Keratinocyte (primary cell): ENCODE data around the gene NOP9. TPM values are rescaled to one million over a fixed set of nuclear protein-coding genes. Genes with fewer than 3 reads are reported as not detected.
A peak's percentile ranks its signal among the peaks of the same experiment; 100 is the strongest.

Source experiments
- DNase-seq: peaks from one replicate; pipeline ENCODE4 v3.0.0-alpha.2; 2011; ENCODE audit warnings: low read depth, missing footprints, low spot score
- FAIRE-seq: peaks from 2 replicates; lab custom pipeline; 2011; peaks lifted over from hg19 to GRCh38; lab: Jason Lieb, UNC
- H2AFZ ChIP-seq: 2 replicates; pipeline ENCODE4 v1.6.0; 2012; ENCODE audit warnings: low read length, control low read depth, inconsistent platforms; ENCODE audit not compliant: control insufficient read depth
- H3K27ac ChIP-seq: 2 replicates; pipeline ENCODE4 v1.5.1; 2011; ENCODE audit warnings: low read length; ENCODE audit not compliant: control insufficient read depth, insufficient read depth
- H3K27me3 ChIP-seq: 3 replicates; pipeline ENCODE4 v1.6.0; 2011; ENCODE audit warnings: low read length; ENCODE audit not compliant: control insufficient read depth, insufficient read depth; ENCODE audit errors: extremely low read depth
- H3K36me3 ChIP-seq, 2 experiments: 2 replicates in 1 of 2; 3 replicates in 1 of 2; pipeline ENCODE4 v1.5.1; 2011; ENCODE audit warnings: low read length in 2 of 2, mild to moderate bottlenecking in 1 of 2; ENCODE audit not compliant: control insufficient read depth in 2 of 2, insufficient read depth in 2 of 2; ENCODE audit errors: extremely low read depth in 1 of 2
- H3K4me1 ChIP-seq: 3 replicates; pipeline ENCODE4 v1.5.1; 2011; ENCODE audit warnings: low read length; ENCODE audit not compliant: control insufficient read depth, insufficient read depth; ENCODE audit errors: extremely low read depth
- H3K4me2 ChIP-seq: 3 replicates; pipeline ENCODE4 v1.6.0; 2011; ENCODE audit warnings: low read depth, low read length; ENCODE audit not compliant: control insufficient read depth, insufficient read depth; ENCODE audit errors: extremely low read depth
- H3K4me3 ChIP-seq, 3 experiments: fragments of 200-600 bp in 1 of 3; sonication (generic) in 1 of 3; 2 replicates in 2 of 3; 3 replicates in 1 of 3; pipeline ENCODE4 v1.5.1; 2011 to 2016; ENCODE audit warnings: low read length in 3 of 3, mild to moderate bottlenecking in 3 of 3, control low read depth in 2 of 3, inconsistent platforms in 1 of 3, low read depth in 1 of 3, mixed read lengths in 1 of 3, mixed run types in 1 of 3, moderate library complexity in 1 of 3; ENCODE audit not compliant: control insufficient read depth in 2 of 3, insufficient read depth in 2 of 3; ENCODE audit errors: extremely low read depth in 1 of 3
- H3K79me2 ChIP-seq: 2 replicates; pipeline ENCODE4 v1.6.0; 2012; ENCODE audit warnings: low read length; ENCODE audit not compliant: control insufficient read depth, insufficient read depth
- H3K9ac ChIP-seq: 3 replicates; pipeline ENCODE4 v1.6.0; 2011; ENCODE audit warnings: low read length; ENCODE audit not compliant: control insufficient read depth, insufficient read depth; ENCODE audit errors: extremely low read depth
- H3K9me1 ChIP-seq: 3 replicates; pipeline ENCODE4 v1.6.0; 2011; ENCODE audit warnings: low read length; ENCODE audit not compliant: control insufficient read depth, insufficient read depth; ENCODE audit errors: extremely low read depth
- H3K9me3 ChIP-seq: 2 replicates; pipeline ENCODE4 v1.5.1; 2012; ENCODE audit warnings: low read depth, low read length; ENCODE audit not compliant: control insufficient read depth
- H4K20me1 ChIP-seq: 3 replicates; pipeline ENCODE4 v1.6.0; 2011; ENCODE audit warnings: low read length; ENCODE audit not compliant: control insufficient read depth, insufficient read depth; ENCODE audit errors: extremely low read depth
- CTCF ChIP-seq, 3 experiments: IDR thresholded peaks in 1 of 3; conservative IDR thresholded peaks in 1 of 3; optimal IDR thresholded peaks in 1 of 3; 2 replicates in 2 of 3; 3 replicates in 1 of 3; pipeline versions ENCODE3 to v1.5.1; 2011; ENCODE audit warnings: low read length in 3 of 3, mild to moderate bottlenecking in 3 of 3, moderate library complexity in 2 of 3, control low read depth in 1 of 3, inconsistent platforms in 1 of 3; ENCODE audit not compliant: insufficient read depth in 2 of 3; ENCODE audit errors: extremely low read depth in 1 of 3
- EZH2 ChIP-seq: IDR thresholded peaks from one replicate; pipeline ENCODE4 v1.6.1; 2012; ENCODE audit warnings: inconsistent platforms, mild to moderate bottlenecking, low read length, moderate library complexity
- dilution Hi-C: fragments of 300-500 bp; cut with MboI; formaldehyde crosslinking; loops from one replicate; pipeline ENCODE4 v1.7.0; 2020; ENCODE audit warnings: low sequenced_read_pairs; ENCODE audit not compliant: extremely low pct_ligation_motif_present
- polyA plus RNA-seq, 5 experiments: library from polyadenylated mRNA; depleted of rRNA in 3 of 5; stranded (reverse) in 3 of 5; stranded (forward) in 1 of 5; unstranded in 1 of 5; fragments of >200 nt; gene quantifications; 1 replicate in 1 of 5; 2 replicates in 3 of 5; 3 replicates in 1 of 5; pipeline versions ENCODE4 v1.2.1 to v1.2.3, GENCODE V29; 2011 to 2012; ENCODE audit warnings: missing spikeins in 2 of 5, low read depth in 1 of 5, low replicate concordance in 1 of 5

Gene NOP9
- polyA plus RNA-seq, 1 donor (not counting 4 experiments of a cell fraction or from before 2014, with no cell fraction given): 19.9 TPM

DNA sequence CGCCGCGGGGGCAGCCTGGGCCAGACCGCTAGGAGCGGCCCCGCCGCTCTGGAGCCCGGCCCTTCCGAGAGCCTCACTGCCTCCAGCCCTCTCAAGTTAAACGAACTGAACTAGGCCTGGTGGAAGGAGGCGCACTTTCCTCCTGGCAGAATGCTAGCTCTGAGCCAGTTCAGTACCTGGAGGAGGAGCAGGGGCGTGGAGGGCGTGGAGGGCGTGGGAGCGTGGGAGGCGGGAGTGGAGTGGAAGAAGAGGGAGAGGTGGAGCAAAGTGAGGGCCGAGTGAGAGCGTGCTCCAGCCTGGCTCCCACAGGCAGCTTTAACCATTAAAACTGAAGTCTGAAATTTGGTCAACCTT, 16.9 kb downstream of the NOP9 start:
- no peaks in the 10 kb centered on the region for H3K9me3 ChIP-seq
- peak overlapping the region; percentile 35 for H3K4me2 ChIP-seq
- no peaks in the 10 kb centered on the region for H3K79me2 ChIP-seq
- FAIRE-seq: no peak
- dilution Hi-C loops: no loop called here
- no peak overlapping the region for H3K9ac ChIP-seq
- peaks cover 3% of the 10 kb centered on the region for H3K27me3 ChIP-seq
- TF ChIP-seq CTCF (optimal IDR thresholded peaks at IDR 0.05 in 1 of 3, IDR thresholded peaks at IDR 0.05 in 1 of 3, conservative IDR thresholded peaks at IDR 0.05 in 1 of 3; ENCODE audit: extremely low read depth in 1 of 3, insufficient read depth in 2 of 3, low read length in 3 of 3) (no peak), EZH2 (no peak)
- H3K27ac ChIP-seq: peak overlapping the region; percentile 24
- H3K36me3 ChIP-seq: peaks cover 3 to 4% of the 10 kb centered on the region in 2 experiments
- H3K4me1 ChIP-seq: peaks cover 46% of the 10 kb centered on the region
- H3K9me1 ChIP-seq: peaks cover 2% of the 10 kb centered on the region
- H4K20me1 ChIP-seq: no peaks in the 10 kb centered on the region
- DNase-seq: no peak
- H2AFZ ChIP-seq: no peak overlapping the region
- no peak overlapping the region for H3K4me3 ChIP-seq

DNA sequence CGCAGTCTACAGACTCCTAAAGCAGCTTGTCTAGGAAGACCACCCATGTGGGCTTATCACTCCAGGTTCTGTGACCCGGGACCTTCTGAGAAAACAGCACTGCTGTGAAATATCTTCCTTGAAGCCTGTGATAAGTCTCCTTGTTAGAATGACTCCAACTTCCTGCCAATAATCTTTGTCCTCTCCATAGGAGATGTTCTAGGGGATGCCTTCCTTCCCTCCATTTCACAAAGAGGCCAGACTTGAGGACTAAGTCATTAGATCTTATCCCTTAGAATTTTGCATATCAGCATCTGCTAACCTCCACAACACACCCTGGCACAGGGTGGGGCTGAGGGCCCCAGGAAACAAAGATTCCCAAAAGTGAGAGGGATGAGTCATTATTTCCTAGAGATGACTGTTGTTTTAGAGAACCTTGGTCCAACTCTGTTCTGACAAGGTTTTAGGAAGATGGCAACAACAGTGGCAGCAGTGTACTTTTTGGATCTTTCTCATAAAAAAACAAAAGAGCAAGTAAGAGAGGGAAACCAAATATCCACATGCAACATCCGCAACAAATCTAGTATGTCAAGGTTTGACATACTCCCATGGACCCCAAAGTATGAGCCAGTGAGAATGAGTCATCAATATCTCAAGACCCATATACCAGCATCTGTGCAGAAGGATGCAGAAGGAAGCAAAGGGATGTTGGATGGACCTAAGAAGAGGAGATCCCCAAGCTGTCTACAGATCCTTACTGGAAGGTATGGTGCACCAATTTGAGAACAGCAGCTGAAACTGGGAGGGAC, 17.7 kb downstream of the NOP9 start:
- no peaks in the 10 kb centered on the region for H4K20me1 ChIP-seq
- no peak overlapping the region for H3K9ac ChIP-seq
- H2AFZ ChIP-seq: no peak overlapping the region
- peaks cover 3% of the 10 kb centered on the region for H3K27me3 ChIP-seq
- DNase-seq (no peak), FAIRE-seq (no peak)
- TF ChIP-seq EZH2: no peak
- no peak for TF ChIP-seq CTCF (optimal IDR thresholded peaks at IDR 0.05 in 1 of 3, IDR thresholded peaks at IDR 0.05 in 1 of 3, conservative IDR thresholded peaks at IDR 0.05 in 1 of 3; ENCODE audit: extremely low read depth in 1 of 3, insufficient read depth in 2 of 3, low read length in 3 of 3)
- H3K27ac ChIP-seq: peak overlapping the region; percentile 23
- no peaks in the 10 kb centered on the region for H3K9me3 ChIP-seq
- H3K36me3 ChIP-seq: peaks cover 0 to 4% of the 10 kb centered on the region in 2 experiments
- no peaks in the 10 kb centered on the region for H3K79me2 ChIP-seq
- H3K9me1 ChIP-seq: peaks cover 2% of the 10 kb centered on the region
- H3K4me1 ChIP-seq: peaks cover 38% of the 10 kb centered on the region
- H3K4me3 ChIP-seq: no peak overlapping the region
- H3K4me2 ChIP-seq: peak overlapping the region; percentile 35
- dilution Hi-C loops: no loop called here
